NCI-H1105 (cell line): ENCODE measurements around the gene DNAJA2.
"Not testable (repeated sequence)": the region's sequence is repeated elsewhere in the genome, so short reads cannot be mapped to it uniquely, and the experiment has no call there.

Source experiments
- DNase-seq: peaks from one replicate; lab custom pipeline; 2025; lab: John Stamatoyannopoulos, UW

Gene DNAJA2

DNA sequence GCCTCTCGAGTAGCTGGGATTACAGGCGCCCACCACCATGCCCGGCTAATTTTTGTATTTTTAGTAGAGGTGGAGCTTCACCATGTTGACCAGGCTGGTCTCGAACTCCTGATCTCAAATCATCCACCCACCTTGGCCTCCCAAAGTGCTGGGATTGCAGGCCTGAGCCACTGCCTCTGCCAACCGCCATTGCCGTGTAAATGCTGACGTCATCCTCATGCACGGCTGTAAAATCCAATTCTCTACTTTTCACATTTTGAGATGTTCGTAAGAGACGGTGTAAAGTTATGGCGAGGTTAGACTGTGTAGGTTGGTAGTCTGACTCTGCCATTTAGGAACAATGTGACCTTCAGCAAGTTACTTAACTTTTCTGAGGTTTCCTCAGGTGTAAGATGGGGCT is 1.7 kb upstream of the DNAJA2 start:
- DNase-seq: no peak

DNA sequence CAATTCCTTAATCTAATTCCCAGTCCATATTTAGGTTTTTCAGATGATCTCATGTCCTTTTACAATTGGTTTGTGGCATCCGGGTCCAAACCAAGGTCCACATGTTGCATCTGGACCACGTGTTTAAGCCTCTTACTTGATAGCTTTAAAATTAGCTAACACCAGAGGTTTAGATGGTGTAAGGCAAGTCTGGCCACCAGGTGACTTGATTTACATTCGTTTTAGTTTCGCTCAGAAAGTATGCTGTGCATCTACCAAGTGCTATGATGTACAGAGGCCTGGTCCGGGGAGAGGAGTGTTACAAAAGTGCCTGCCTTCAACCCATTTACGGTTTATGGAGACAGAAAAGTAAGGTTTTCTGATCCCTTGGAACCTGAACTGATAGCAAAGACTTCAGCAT is 878 bp upstream of the DNAJA2 start:
- DNase-seq: peak; percentile 25

DNA sequence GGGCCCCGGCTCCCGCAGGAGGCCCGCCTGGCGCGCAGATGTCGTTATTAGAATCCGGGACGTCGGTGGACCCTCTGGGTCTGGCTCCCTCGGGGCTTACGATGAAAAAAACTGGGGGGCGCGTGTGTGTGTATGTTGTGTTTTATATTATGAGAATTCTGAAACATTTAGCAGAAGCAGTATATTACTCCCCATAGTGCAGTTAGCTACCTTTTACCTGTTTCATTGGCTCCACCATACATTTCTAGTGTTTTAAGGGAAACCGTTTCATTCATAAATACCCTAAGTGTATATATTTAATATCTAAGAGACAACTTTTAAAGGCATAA is 486 bp upstream of the DNAJA2 start:
- DNase-seq: peak; percentile 32

DNA sequence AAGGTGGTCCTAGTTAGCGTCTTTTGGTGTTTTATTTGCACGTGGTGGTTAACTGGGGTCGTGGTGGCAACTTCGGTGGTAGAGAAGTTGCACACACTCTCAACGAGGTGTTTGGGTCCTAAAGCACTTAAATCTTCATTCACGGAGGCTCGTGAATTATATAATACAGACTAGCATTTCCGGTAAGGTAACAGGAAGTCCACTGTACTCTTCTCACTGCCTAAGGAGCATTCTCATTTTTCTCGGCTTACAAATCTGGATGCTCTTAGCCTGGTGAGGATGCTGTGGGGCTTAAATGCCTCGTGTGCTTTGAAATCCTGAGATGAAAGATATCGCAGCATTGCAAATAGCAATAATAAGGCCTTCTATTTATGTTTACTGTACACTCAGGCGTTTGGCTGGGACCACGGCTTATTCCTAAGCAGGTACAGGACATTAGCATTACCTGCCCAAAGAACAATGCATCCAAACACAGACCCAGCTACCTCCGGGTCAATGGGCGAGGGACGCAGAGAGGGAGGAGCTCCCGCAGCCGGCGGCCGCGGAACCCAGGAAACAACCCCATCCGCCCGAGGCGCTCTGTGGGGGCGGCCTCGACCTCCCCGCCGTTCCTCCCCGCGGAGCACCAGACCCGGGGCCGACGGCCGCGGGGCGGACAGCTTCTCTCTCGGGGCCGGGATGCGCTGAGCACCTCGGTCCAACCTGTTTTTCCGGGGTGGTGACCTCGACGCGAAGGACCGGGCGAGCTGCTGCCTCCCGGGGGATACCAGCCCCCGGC is 856 bp downstream of the DNAJA2 start:
- DNase-seq: peak; percentile 38

DNA sequence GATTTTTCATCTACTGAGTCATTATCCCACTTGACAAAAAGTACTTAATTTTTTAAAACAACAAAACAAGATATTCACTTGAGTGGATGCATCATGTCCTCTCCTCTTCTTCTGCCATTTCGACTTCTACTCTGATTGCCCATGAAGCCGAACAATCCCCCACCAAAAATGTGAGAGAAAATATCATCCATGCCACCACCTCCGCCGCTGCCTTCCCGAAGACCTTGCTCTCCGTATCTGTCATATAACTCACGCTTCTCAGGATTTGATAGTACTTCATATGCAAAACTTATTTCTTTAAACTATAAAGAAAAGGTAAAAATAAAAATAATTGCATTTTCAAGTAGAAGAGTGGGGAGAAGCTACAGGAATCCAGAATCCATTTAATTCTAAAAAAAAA is 2.2 kb downstream of the DNAJA2 start:
- no peak for DNase-seq

DNA sequence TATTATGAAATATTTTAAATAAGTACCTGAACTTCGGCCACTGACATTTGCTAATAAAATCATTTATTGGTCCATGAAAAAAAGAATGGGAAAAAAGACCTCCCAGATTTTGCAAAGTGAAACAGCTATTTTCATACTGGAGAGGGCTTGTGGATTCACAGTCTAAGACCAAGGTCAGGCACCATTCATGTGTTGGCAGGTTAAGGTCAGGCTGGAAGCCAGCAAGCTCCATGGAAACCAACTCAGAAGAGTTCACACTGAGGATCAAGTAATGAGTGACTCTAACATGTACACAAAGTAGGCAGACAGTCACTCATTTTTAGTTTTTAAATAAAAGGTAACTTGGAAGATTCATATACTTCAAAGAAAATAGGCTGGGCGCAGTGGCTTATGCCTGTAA is 3.4 kb downstream of the DNAJA2 start:
- DNase-seq: no peak

- no peak for DNase-seq
Measured at GRCh38 chr16:46968063-46968435, 5.4 kb downstream of the DNAJA2 start.

GRCh38 chr16:46962629-46963028 is 10.8 kb downstream of the DNAJA2 start:
- DNase-seq: no peak

- DNase-seq: no peak
Measured at GRCh38 chr16:46961373-46962353, 11.8 kb downstream of the DNAJA2 start.

- DNase-seq: no peak
Measured at GRCh38 chr16:46954562-46954961, 18.9 kb downstream of the DNAJA2 start.

GRCh38 chr16:46950009-46950408 is 23.5 kb downstream of the DNAJA2 start:
- no peak for DNase-seq

- DNase-seq: no peak
Measured at GRCh38 chr16:46949241-46949892, 24.1 kb downstream of the DNAJA2 start.

DNA sequence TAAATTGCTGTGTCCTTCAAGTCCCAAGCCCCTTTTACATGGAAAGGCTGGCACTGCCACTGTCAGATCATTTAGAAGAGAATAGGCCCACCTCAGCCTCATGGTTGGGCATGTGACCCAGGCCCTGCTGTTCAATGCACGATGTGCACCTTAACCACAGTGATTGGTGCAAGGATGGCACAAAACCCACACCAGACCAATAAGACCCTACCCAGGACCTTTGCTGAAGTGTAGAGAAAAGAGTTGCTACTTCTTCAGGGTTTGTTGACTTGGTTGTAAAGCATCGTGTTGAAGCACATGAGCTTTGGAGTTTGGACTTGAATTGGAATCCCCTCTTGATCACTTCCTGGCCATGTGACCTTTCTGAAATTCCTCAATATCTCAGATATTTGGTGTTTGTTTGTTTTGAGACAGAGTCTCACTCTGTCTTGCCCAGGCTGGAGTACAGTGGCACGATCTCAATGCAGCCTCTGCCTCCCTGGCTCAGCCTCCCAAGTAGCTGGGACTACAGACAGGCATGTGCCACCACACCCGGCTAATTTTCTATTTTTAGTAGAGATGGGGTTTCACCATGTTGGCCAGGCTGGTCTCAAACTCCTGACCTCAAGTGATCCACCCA is 24.8 kb downstream of the DNAJA2 start:
- DNase-seq: no peak

- DNase-seq: peak; percentile 13
Measured at GRCh38 chr16:46947900-46948547, 25.4 kb downstream of the DNAJA2 start.

GRCh38 chr16:46944713-46945112 is 28.8 kb downstream of the DNAJA2 start:
- not testable (repeated sequence) for DNase-seq

DNA sequence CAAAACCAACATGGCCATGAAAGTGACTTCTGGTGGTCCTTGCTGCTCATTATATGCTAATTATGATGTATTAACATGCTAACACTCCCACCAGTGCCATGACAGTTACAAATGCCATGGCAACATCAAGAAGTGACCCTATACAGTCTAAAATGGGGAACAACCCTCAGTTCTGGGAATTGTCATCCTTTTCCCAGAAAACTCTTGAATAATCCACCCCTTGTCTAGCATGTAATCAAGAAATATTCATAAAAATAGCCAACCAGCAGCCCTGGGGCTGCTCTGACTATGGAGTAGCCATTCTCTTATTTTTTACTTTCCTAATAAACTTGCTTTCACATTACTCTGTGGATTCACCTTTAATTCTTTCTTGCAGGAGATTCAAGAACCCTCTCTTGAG is 35.9 kb downstream of the DNAJA2 start:
- no peak for DNase-seq

DNA sequence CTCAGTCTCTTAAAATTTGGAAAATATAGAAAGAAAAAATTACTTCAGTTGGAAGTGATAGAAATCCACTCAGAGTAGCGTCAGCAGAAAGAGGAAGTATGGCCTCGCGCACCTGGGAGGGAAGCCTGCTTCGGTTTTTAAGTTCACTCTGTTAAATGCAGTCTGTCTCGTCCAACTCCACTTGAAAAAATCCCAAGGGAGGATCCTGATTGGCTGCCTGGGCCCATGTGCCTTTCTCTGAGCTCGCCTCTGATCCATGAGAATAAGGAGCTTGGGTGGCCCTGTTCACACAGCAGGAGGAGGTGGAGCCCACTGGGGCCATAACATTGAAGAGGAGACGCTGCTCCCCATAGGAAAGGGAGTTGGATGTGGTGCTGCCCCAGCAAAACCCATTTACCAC is 40.7 kb downstream of the DNAJA2 start:
- no peak for DNase-seq

GRCh38 chr16:46930861-46931260 is 42.6 kb downstream of the DNAJA2 start:
- DNase-seq: no peak

DNA sequence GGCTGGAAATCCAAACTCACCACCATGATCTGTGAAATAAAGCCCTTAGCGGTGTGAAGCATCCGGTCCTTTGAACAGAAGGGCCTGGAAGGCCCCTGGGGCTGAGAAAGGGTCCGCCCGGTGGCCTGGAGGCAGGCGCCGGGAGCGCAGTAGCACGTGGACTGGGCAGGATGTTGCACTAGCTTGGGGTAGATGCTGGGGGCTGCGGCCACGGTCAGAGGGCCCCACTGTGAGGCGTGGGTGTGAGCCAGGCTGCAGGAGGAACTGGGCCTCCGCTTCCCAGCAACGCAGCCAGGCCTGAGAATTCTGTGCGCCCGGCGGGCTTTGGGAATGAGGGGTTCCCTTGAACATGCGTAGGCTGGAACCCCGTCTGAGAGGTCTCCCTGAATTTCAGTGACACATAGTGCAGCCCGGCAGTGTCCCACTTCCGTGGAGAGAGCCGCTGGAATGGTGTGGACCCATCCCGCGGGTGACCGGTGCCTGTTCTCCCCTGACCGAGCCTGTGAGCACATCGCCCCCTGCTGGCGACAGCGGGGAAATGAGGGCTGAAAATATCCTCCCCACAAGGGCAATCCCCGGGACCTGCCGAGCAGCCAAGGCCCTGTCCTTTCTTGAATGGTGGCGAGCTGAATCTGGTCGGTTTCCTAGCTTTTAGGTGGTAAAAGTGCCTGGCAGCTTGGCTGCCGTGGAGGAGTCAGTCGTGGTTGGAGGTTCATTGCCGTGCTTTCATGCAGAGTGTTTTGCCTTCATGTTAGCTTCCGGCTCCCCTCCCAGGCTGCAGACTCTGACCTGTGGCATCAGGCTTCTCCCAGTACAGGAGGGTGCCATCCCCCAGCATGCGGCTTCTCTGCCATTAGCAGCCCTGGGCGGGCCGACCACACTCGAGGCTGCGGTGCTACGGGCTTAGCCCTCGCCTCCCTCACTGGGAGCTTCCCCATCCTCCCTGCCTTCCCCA is 43.8 kb downstream of the DNAJA2 start:
- DNase-seq: no peak

- DNase-seq: no peak
Measured at GRCh38 chr16:46928811-46929210, 44.7 kb downstream of the DNAJA2 start.

- DNase-seq: no peak
Measured at GRCh38 chr16:46927273-46927672, 46.2 kb downstream of the DNAJA2 start.
